HepG2 (cell line): ENCODE results near the gene BST1. TPM values are rescaled to one million over a fixed set of nuclear protein-coding genes. Genes with fewer than 3 reads are reported as not detected.

Experiments
- ATAC-seq: fragments of 200-7000 bp; cut with Tn5 transposase; 3 replicates; pipeline ENCODE4 v1.9.1; 2020; ENCODE audit warnings: mild to moderate bottlenecking, moderate library complexity
- BruUV-seq: library from RNA; stranded (reverse); fragments of 400-500 nt; replicated peaks from 2 replicates; lab custom pipeline; 2021; lab: Mats Ljungman, UMichigan
- CTCF ChIA-PET: fragments of 300-600 bp; formaldehyde crosslinking; extraction: SDS; loops from one replicate; lab custom pipeline; 2021; ENCODE audit warnings: low total read pairs, inconsistent platforms, low intra/inter-chr PET ratio; lab: Yijun Ruan, JAX
- POLR2A ChIA-PET: fragments of 350-600 bp; sonication (Branson Sonifier 250); formaldehyde crosslinking; loops from one replicate; lab custom pipeline; 2020; ENCODE audit warnings: antibody characterized with exemption, inconsistent platforms; lab: Yijun Ruan, JAX
- DNase-seq: peaks from one replicate; pipeline ENCODE4 v3.0.0-alpha.2; 2015; ENCODE audit warnings: low spot score
- FAIRE-seq: peaks from 3 replicates; lab custom pipeline; 2011; peaks lifted over from hg19 to GRCh38; lab: Jason Lieb, UNC
- H2AFZ ChIP-seq: one replicate; pipeline ENCODE4 v1.6.1; 2011; ENCODE audit warnings: low read length, inconsistent platforms
- H3K27ac ChIP-seq: fragments of 300-600 bp; 3 replicates; pipeline ENCODE4 v1.8.0; 2011; ENCODE audit warnings: mixed run types, mild to moderate bottlenecking, mixed read lengths, low read length, inconsistent platforms; ENCODE audit not compliant: insufficient read depth; ENCODE audit errors: extremely low read length
- H3K27me3 ChIP-seq, 2 experiments: fragments of 200-600 bp in 1 of 2; 2 replicates in 1 of 2; 3 replicates in 1 of 2; pipeline versions ENCODE4 v1.6.0 to v1.8.0; 2011; ENCODE audit warnings: low read length in 2 of 2, mild to moderate bottlenecking in 2 of 2, moderate library complexity in 2 of 2, inconsistent platforms in 1 of 2; ENCODE audit not compliant: insufficient read depth in 2 of 2, control insufficient read depth in 1 of 2
- H3K36me3 ChIP-seq, 2 experiments: fragments of 200-600 bp in 1 of 2; replicated peaks in 1 of 2; 2 replicates in 1 of 2; 3 replicates in 1 of 2; pipeline versions ENCODE4 v1.5.1 to v1.8.0; 2011; ENCODE audit warnings: low read length in 2 of 2, inconsistent platforms in 1 of 2; ENCODE audit not compliant: insufficient read depth in 2 of 2, control insufficient read depth in 1 of 2
- H3K4me1 ChIP-seq: 2 replicates; pipeline ENCODE4 v1.5.1; 2012; ENCODE audit warnings: low read length, inconsistent platforms; ENCODE audit not compliant: insufficient read depth
- H3K4me2 ChIP-seq: 2 replicates; pipeline ENCODE4 v1.6.0; 2011; ENCODE audit warnings: low read depth, low read length, inconsistent platforms
- H3K4me3 ChIP-seq, 3 experiments: fragments of 200-600 bp in 1 of 3; sonication (generic), shearing (Covaris generic) in 1 of 3; replicated peaks in 1 of 3; 2 replicates each; pipeline ENCODE4 v1.5.1; 2011 to 2016; ENCODE audit warnings: low read length in 3 of 3, inconsistent platforms in 2 of 3, low read depth in 2 of 3, mild to moderate bottlenecking in 2 of 3, control low read depth in 1 of 3, mixed read lengths in 1 of 3; ENCODE audit not compliant: insufficient read depth in 1 of 3
- H3K79me2 ChIP-seq: one replicate; pipeline ENCODE4 v1.6.1; 2011; ENCODE audit warnings: low read length, inconsistent platforms; ENCODE audit not compliant: insufficient read depth
- H3K9ac ChIP-seq: 2 replicates; pipeline ENCODE4 v1.6.0; 2011; ENCODE audit warnings: mild to moderate bottlenecking, low read depth, low read length, inconsistent platforms; ENCODE audit not compliant: insufficient read depth
- H3K9me3 ChIP-seq: 2 replicates; pipeline ENCODE4 v1.5.1; 2012; ENCODE audit warnings: mild to moderate bottlenecking, low read length
- H4K20me1 ChIP-seq: 2 replicates; pipeline ENCODE4 v1.6.0; 2011; ENCODE audit warnings: inconsistent platforms, mild to moderate bottlenecking, low read length, moderate library complexity; ENCODE audit not compliant: insufficient read depth
- CBX5 ChIP-seq: sonication (generic); formaldehyde crosslinking; IDR thresholded peaks from 2 replicates; pipeline ENCODE4 v1.4.0; 2020; ENCODE audit warnings: missing genetic modification reagents, borderline replicate concordance
- FOXK1 ChIP-seq: sonication (generic); formaldehyde crosslinking; IDR thresholded peaks from 2 replicates; pipeline ENCODE4 v1.4.0; 2020; ENCODE audit warnings: low read depth, missing genetic modification reagents, borderline replicate concordance
- FOXK2 ChIP-seq: fragments of 450-650 bp; IDR thresholded peaks from 2 replicates; pipeline ENCODE4 v1.6.1; 2016
- GATA4 ChIP-seq: sonication (generic); IDR thresholded peaks from 2 replicates; pipeline ENCODE4 v1.6.1; 2016; ENCODE audit warnings: antibody characterized with exemption, low read depth, borderline replicate concordance
- GTF3A ChIP-seq: sonication (generic); formaldehyde crosslinking; conservative IDR thresholded peaks from 2 replicates; pipeline ENCODE4 v1.4.0; 2020; ENCODE audit warnings: mild to moderate bottlenecking, missing genetic modification reagents
- MXD1 ChIP-seq: sonication (generic); formaldehyde crosslinking; IDR thresholded peaks from 2 replicates; pipeline ENCODE4 v1.4.0; 2020; ENCODE audit warnings: mild to moderate bottlenecking, missing genetic modification reagents
- NFE2 ChIP-seq: sonication (generic); formaldehyde crosslinking; IDR thresholded peaks from 2 replicates; pipeline ENCODE4 v1.4.0; 2020; ENCODE audit warnings: missing genetic modification reagents
- RCOR2 ChIP-seq: IDR thresholded peaks from 2 replicates; pipeline ENCODE4 v1.6.1; 2016; ENCODE audit warnings: missing biosample characterization, missing genetic modification reagents
- SMYD3 ChIP-seq: sonication (generic); formaldehyde crosslinking; IDR thresholded peaks from 2 replicates; pipeline ENCODE4 v1.8.1; 2023; ENCODE audit warnings: mild to moderate bottlenecking, missing genetic modification reagents
- SNAPC2 ChIP-seq: sonication (generic); formaldehyde crosslinking; IDR thresholded peaks from 2 replicates; pipeline ENCODE4 v1.8.1; 2022; ENCODE audit warnings: mild to moderate bottlenecking, missing genetic modification reagents
- TFE3 ChIP-seq: IDR thresholded peaks from 2 replicates; pipeline ENCODE4 v1.6.1; 2016
- ZFP1 ChIP-seq: IDR thresholded peaks from 2 replicates; pipeline ENCODE4 v1.6.1; 2016
- ZNF543 ChIP-seq: sonication (generic); formaldehyde crosslinking; IDR thresholded peaks from 2 replicates; pipeline ENCODE4 v1.4.0; 2020; ENCODE audit warnings: mild to moderate bottlenecking, missing genetic modification reagents
- ZNF652 ChIP-seq: IDR thresholded peaks from 2 replicates; pipeline ENCODE4 v1.6.1; 2016; ENCODE audit warnings: low read depth, borderline replicate concordance
- ZNF670 ChIP-seq: sonication (generic); formaldehyde crosslinking; IDR thresholded peaks from 2 replicates; pipeline ENCODE4 v1.8.0; 2022; ENCODE audit warnings: mild to moderate bottlenecking, missing genetic modification reagents, borderline replicate concordance
- ZNF687 ChIP-seq: sonication (generic); formaldehyde crosslinking; IDR thresholded peaks from 2 replicates; pipeline ENCODE4 v1.5.1; 2020; ENCODE audit warnings: mild to moderate bottlenecking, missing genetic modification reagents, moderate library complexity
- ZSCAN21 ChIP-seq: sonication (generic); formaldehyde crosslinking; IDR thresholded peaks from 2 replicates; pipeline ENCODE4 v1.8.0; 2022; ENCODE audit warnings: mild to moderate bottlenecking, missing genetic modification reagents, moderate library complexity, borderline replicate concordance
- ZSCAN29 ChIP-seq: sonication (generic); formaldehyde crosslinking; conservative IDR thresholded peaks from 2 replicates; pipeline ENCODE4 v1.4.0; 2020; ENCODE audit warnings: mild to moderate bottlenecking, missing genetic modification reagents
- WGBS: methylation state at CpG from one replicate; pipeline ENCODE4 v1.1.6; 2017; ENCODE audit warnings: low lambda C conversion rate; 5-methylcytosine and 5-hydroxymethylcytosine counted together
- in situ Hi-C: cut with HindIII; loops from 2 replicates; pipeline ENCODE4 v1.10.0; 2017; ENCODE audit warnings: low pct_unique_long_range_greater_than_20kb; ENCODE audit not compliant: extremely low pct_ligation_motif_present
- intact Hi-C: fragments of 100-400 bp; cut with micrococcal nuclease; formaldehyde crosslinking; loops from one replicate; pipeline ENCODE4 v1.10.0; 2022; ENCODE audit not compliant: unreplicated experiment
- polyA plus RNA-seq, 8 experiments: library from polyadenylated mRNA; depleted of rRNA in 3 of 8; stranded (reverse) in 7 of 8; unstranded in 1 of 8; fragments of >200 nt; fragmentation: Illumina TruSeq in 4 of 8; extraction: Trizol in 4 of 8; gene quantifications; 2 replicates each; pipeline versions ENCODE4 v1.2.1 to v1.2.3, GENCODE V29; 2011 to 2016; ENCODE audit warnings: low read depth in 4 of 8, missing spikeins in 1 of 8, mixed read lengths in 1 of 8; ENCODE audit not compliant: insufficient read depth in 1 of 8
- total RNA-seq, 5 experiments: library from RNA; depleted of rRNA; stranded (reverse); fragments of >200 nt; fragmentation: Illumina TruSeq; extraction: Trizol; gene quantifications; 2 replicates each; pipeline ENCODE4 v1.2.3, GENCODE V29; 2016; ENCODE audit warnings: low read depth in 1 of 5

The BST1 gene
- total and polyA plus RNA-seq, 2 of the 13 experiments (the other 11 are each of a cell fraction or from before 2014, with no cell fraction given), result 0.09 to 0.49 TPM

- ChIA-PET CTCF (no interaction called here), POLR2A (interaction anchor here (1.1 to 1.6 kb wide), 2 partner anchors 18 to 36 kb away, joined by 3 to 7 read pairs; partner anchors contain the start of gene FAM200B)
- Histone ChIP-seq H3K9me3 (no peaks in the 10 kb centered on the region), H3K4me3 (no peak overlapping the region), H3K27ac (no peak overlapping the region), H3K27me3 (no peaks in the 10 kb centered on the region), H2AFZ (no peak overlapping the region), H3K9ac (no peak overlapping the region), H3K36me3 (no peaks in the 10 kb centered on the region), H3K79me2 (no peaks in the 10 kb centered on the region), H4K20me1 (no peaks in the 10 kb centered on the region), H3K4me2 (no peak overlapping the region), H3K4me1 (peaks cover 16% of the 10 kb centered on the region)
- TF ChIP-seq SMYD3 (no peak), TFE3 (CRISPR knock-in tag) (no peak), SNAPC2 (CRISPR knock-in tag) (no peak), FOXK1 (no peak), ZFP1 (CRISPR knock-in tag) (no peak), ZSCAN29 (CRISPR knock-in tag) (no peak), NFE2 (no peak), CBX5 (CRISPR knock-in tag) (no peak), ZNF543 (CRISPR knock-in tag) (no peak), ZSCAN21 (no peak), GATA4 (no peak), ZNF670 (CRISPR knock-in tag) (no peak), GTF3A (CRISPR knock-in tag) (no peak), ZNF687 (CRISPR knock-in tag) (no peak), MXD1 (CRISPR knock-in tag) (no peak), ZNF652 (CRISPR knock-in tag) (no peak), RCOR2 (CRISPR knock-in tag) (no peak), FOXK2 (no peak)
- no peak for FAIRE-seq
- in situ Hi-C loops, result no loop called here
- 81% methylated on average over 3 of the region's 3 CpGs for WGBS
- intact Hi-C loops, result no loop called here
- DNase-seq, result no peak
- no peak for ATAC-seq
- BruUV-seq, result no TSS peak
Observed at GRCh38 chr4:15717657-15718416, 15.0 kb downstream of the BST1 start.
